DMS53 (cell line): ENCODE measurements around the gene MERTK.

Experiments
- DNase-seq: peaks from one replicate; lab custom pipeline; 2025; lab: John Stamatoyannopoulos, UW

MERTK gene

GRCh38 chr2:112077814-112078213 lies 179.4 kb downstream of the MERTK start:
- no peak for DNase-seq
